Cardiac atrium fibroblast (primary cell): ENCODE measurements around the gene LIN54. TPM values are rescaled to one million over a fixed set of nuclear protein-coding genes. Genes with fewer than 3 reads are reported as not detected.

Experiments used
- total RNA-seq: library from RNA; depleted of rRNA; stranded (reverse); fragments of >200 nt; gene quantifications from 2 replicates; pipeline ENCODE4 v1.2.3, GENCODE V29; 2015

The LIN54 gene
- total RNA-seq, result 5.7 and 11.0 TPM in 2 replicates

GRCh38 chr4:83010522-83011318 lies at the start of gene LIN54:
LIN54 (minus strand) TSS chr4:83010823; CDS start chr4:82984844, 25,979 bp downstream.

GRCh38 chr4:83034630-83035494 lies 24.2 kb upstream of the LIN54 start, which contains the start of gene COPS4:
COPS4 (plus strand) TSS chr4:83035183; CDS start chr4:83035225, 42 bp downstream.

DNA sequence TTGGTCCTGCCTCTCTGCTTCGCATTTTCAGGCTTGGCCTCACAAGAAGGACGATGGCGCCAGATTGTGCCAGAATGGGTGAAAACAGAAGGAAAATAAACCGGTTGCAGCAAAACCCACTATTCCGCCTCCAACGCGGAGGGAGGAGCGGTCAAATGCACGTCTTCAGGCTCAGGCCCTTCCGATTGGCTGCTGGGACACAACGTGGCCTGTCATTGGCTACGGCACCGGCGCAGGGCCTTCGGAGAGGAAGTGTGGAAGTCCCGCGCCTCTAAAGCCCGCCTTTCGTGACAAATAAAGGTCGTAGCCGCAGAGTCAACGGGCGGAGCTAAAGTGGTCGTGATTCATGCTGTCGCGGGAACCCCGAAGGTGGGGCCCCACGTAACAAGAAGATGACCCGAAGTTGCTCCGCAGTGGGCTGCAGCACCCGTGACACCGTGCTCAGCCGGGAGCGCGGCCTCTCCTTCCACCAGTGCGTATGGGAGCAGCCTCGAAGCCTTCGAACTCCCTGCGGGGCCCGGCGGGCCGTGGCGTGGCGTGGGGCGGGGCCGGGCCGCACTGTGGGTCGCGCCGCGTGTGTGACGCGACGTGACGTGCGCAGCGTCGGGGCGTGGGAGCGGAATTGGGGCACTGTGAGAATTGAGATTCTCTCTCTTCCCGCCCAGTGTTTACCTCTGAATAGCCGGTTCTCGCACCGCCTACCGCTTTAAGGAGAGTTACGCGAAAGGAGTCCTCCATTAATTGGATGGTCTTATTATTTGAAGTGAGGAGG lies 110.0 kb downstream of the LIN54 start, which contains the start of gene THAP9:
Gene THAP9 (plus strand): TSS at position 325 of the 772 bp plus-strand sequence. CDS start 68 bp downstream, at position 393.

GRCh38 chr4:82890901-82891706 lies 119.5 kb downstream of the LIN54 start, which contains the start of gene SEC31A:
SEC31A (minus strand) TSS chr4:82891153; CDS start chr4:82881936, 9,217 bp downstream.

Other genes starting within 250 kb of the LIN54 start
- gene SCD5, start 212.0 kb downstream of the LIN54 start, total RNA-seq, result 21.7 and 35.3 TPM in 2 replicates
- 201 and 264 TPM in 2 replicates for gene SEC31A, start 119.7 kb downstream of the LIN54 start, total RNA-seq
- 1.9 and 8.3 TPM in 2 replicates for gene THAP9, start 110.1 kb downstream of the LIN54 start, total RNA-seq
- gene COPS4, start 24.4 kb upstream of the LIN54 start, total RNA-seq, result 69.0 and 101 TPM in 2 replicates
- gene PLAC8, start 103.9 kb upstream of the LIN54 start, total RNA-seq, result 3.4 TPM in 1 of 2 replicates, not detected in the other